ENCODE data around the gene TMED1. TPM values are rescaled to one million over a fixed set of nuclear protein-coding genes. Genes with fewer than 3 reads are reported as not detected.

The TMED1 gene
- total RNA-seq, 5 donors from 2014 or later (not counting 1 experiment from before 2014, with no cell fraction given): 6.1 to 11.4 (median 9.5) TPM

- no peak for DNase-seq
- H3K4me3 ChIP-seq (ENCODE audit: control insufficient read depth in 1 of 2, extremely low read depth in 1 of 2, low read length in 1 of 2): no peak overlapping the region
- peaks cover 29 to 81% of the 10 kb centered on the region in 2 donors for H3K36me3 ChIP-seq (ENCODE audit: control insufficient read depth in 2 of 2, extremely low read depth in 1 of 2, insufficient read depth in 1 of 2, low read length in 1 of 2)
- H3K27ac ChIP-seq (ENCODE audit: low read length): no peak overlapping the region
- Mint-ChIP-seq H3K4me1 (peaks cover 13 to 39% (median 24%) of the 10 kb centered on the region in 3 donors), H3K4me3 (no peak overlapping the region), H3K36me3 (peaks cover 45% of the 10 kb centered on the region), H3K27ac (peak overlapping the region in 1 of 2 donors; percentile 55), H3K9me3 (no peaks in the 10 kb centered on the region), H3K27me3 (no peaks in the 10 kb centered on the region)
- 98% methylated on average over 9 of the region's 9 CpGs for WGBS (ENCODE audit: insufficient coverage)
- H3K4me1 ChIP-seq (ENCODE audit: control insufficient read depth in 1 of 2, extremely low read depth in 1 of 2, insufficient read depth in 2 of 2, low read length in 2 of 2): peaks cover 0 to 52% of the 10 kb centered on the region in 2 experiments
- ChIA-PET POLR2A (interaction anchor here in 1 of 2 donors (0.5 kb wide), 1 partner anchor 297 kb away, joined by 6 read pairs; no protein-coding TSS in a partner anchor), CTCF (no interaction called here)
- ATAC-seq (replicated peaks in 1 of 4): no peak
- no peaks in the 10 kb centered on the region for H3K9me3 ChIP-seq
- no peaks in the 10 kb centered on the region for H3K27me3 ChIP-seq (replicated peaks in 1 of 2; ENCODE audit: control insufficient read depth in 2 of 2, extremely low read depth in 1 of 2, insufficient read depth in 2 of 2, low read length in 1 of 2)
These were observed 35.5 kb downstream of the TMED1 start for GRCh38 chr19:10800488-10800887.

- 51% methylated on average over 7 of the region's 19 CpGs for WGBS (ENCODE audit: insufficient coverage)
- ChIA-PET CTCF (interaction anchor here in 1 of 2 donors (0.7 to 1.2 kb wide), 3 partner anchors 38 to 73 kb away, joined by 3 read pairs; no protein-coding TSS in a partner anchor), POLR2A (interaction anchor here in 1 of 2 donors (0.6 kb wide), 1 partner anchor 80 kb away, joined by 3 read pairs; the partner anchor contains the start of gene DNM2)
- H3K4me1 Mint-ChIP-seq: peaks cover 8 to 44% (median 26%) of the 10 kb centered on the region in 3 donors
- Histone ChIP-seq H3K4me1 (ENCODE audit: control insufficient read depth in 1 of 2, extremely low read depth in 1 of 2, insufficient read depth in 2 of 2, low read length in 2 of 2) (peaks cover 0 to 56% of the 10 kb centered on the region in 2 experiments), H3K9me3 (no peaks in the 10 kb centered on the region), H3K27me3 (replicated peaks in 1 of 2; ENCODE audit: control insufficient read depth in 2 of 2, extremely low read depth in 1 of 2, insufficient read depth in 2 of 2, low read length in 1 of 2) (no peaks in the 10 kb centered on the region), H3K4me3 (ENCODE audit: control insufficient read depth in 1 of 2, extremely low read depth in 1 of 2, low read length in 1 of 2) (peak overlapping the region in 1 of 2 donors; percentile 42), H3K27ac (ENCODE audit: low read length) (peak overlapping the region; percentile 97), H3K36me3 (ENCODE audit: control insufficient read depth in 2 of 2, extremely low read depth in 1 of 2, insufficient read depth in 1 of 2, low read length in 1 of 2) (peaks cover 22 to 77% of the 10 kb centered on the region in 2 donors)
- DNase-seq (peak; percentile 48 to 95 (median 89)), ATAC-seq (replicated peaks in 1 of 4) (peak; percentile 79 to 90 (median 83))
- H3K36me3 Mint-ChIP-seq: peaks cover 33% of the 10 kb centered on the region
- no peaks in the 10 kb centered on the region for H3K9me3 Mint-ChIP-seq
- peak overlapping the region; percentile 96 to 97 for H3K27ac Mint-ChIP-seq
- peak overlapping the region; percentile 72 to 80 (median 75) for H3K4me3 Mint-ChIP-seq
- no peaks in the 10 kb centered on the region for H3K27me3 Mint-ChIP-seq
These were observed 38.3 kb downstream of the TMED1 start for GRCh38 chr19:10797541-10798256.

DNA sequence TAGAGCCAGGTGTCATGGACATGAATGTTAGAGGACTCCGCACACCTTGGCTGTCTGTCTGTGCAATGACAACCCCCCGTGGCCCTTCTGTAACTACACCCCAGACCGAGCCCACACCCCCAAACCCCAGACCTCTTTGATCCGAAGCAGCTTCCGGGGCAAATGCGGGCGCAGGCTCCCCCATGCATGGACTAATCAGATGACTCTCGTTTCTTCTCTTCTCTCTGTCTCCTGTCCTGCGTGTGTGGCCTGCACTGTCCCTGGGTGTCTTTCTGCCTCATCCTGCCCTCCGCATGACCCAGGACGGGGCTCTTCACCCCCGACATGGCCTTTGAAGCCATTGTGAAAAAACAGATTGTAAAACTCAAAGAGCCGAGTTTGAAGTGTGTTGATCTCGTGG lies 38.9 kb downstream of the TMED1 start:
- Mint-ChIP-seq H3K4me3 (peak overlapping the region; percentile 72 to 80 (median 75)), H3K36me3 (peaks cover 31% of the 10 kb centered on the region), H3K4me1 (peaks cover 8 to 44% (median 26%) of the 10 kb centered on the region in 3 donors), H3K27me3 (no peaks in the 10 kb centered on the region), H3K27ac (peak overlapping the region; percentile 96 to 97), H3K9me3 (no peaks in the 10 kb centered on the region)
- H3K9me3 ChIP-seq: no peaks in the 10 kb centered on the region
- peak overlapping the region; percentile 97 for H3K27ac ChIP-seq (ENCODE audit: low read length)
- ChIA-PET CTCF (interaction anchor here in 1 of 2 donors (0.7 to 1.2 kb wide), 3 partner anchors 38 to 74 kb away, joined by 3 read pairs; no protein-coding TSS in a partner anchor), POLR2A (interaction anchor here in 1 of 2 donors (0.6 kb wide), 1 partner anchor 80 kb away, joined by 3 read pairs; the partner anchor contains the start of gene DNM2)
- no peaks in the 10 kb centered on the region for H3K27me3 ChIP-seq (replicated peaks in 1 of 2; ENCODE audit: control insufficient read depth in 2 of 2, extremely low read depth in 1 of 2, insufficient read depth in 2 of 2, low read length in 1 of 2)
- peak overlapping the region in 1 of 2 donors; percentile 42 for H3K4me3 ChIP-seq (ENCODE audit: control insufficient read depth in 1 of 2, extremely low read depth in 1 of 2, low read length in 1 of 2)
- WGBS (ENCODE audit: insufficient coverage): 37% methylated on average over 12 of the region's 14 CpGs
- peaks cover 0 to 56% of the 10 kb centered on the region in 2 experiments for H3K4me1 ChIP-seq (ENCODE audit: control insufficient read depth in 1 of 2, extremely low read depth in 1 of 2, insufficient read depth in 2 of 2, low read length in 2 of 2)
- DNase-seq: peak; percentile 11 to 78 (median 63)
- H3K36me3 ChIP-seq (ENCODE audit: control insufficient read depth in 2 of 2, extremely low read depth in 1 of 2, insufficient read depth in 1 of 2, low read length in 1 of 2): peaks cover 17 to 75% of the 10 kb centered on the region in 2 donors
- ATAC-seq (replicated peaks in 1 of 4): peak; percentile 30 to 62 (median 52)

DNA sequence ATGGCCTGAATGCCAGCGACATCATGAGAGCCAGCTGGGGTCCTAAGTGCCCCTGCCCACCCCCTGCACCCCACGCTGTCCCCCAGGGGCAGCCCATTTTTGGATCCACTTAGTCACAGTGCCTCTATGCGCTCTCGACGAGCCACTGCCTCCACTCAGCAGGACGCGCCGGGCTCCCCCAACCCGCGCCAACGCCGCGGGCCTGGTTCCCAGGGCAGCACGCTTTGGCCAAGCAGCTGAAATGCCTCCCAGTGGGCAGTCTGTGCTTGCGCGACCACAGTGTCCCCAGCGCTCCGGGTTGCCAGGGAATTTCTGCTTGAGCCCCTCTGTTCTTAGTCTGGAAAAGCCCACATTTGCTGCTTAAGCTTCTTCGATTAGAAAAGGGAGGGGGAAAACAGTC lies 39.4 kb downstream of the TMED1 start:
- Histone ChIP-seq H3K27ac (ENCODE audit: low read length) (peak overlapping the region; percentile 97), H3K27me3 (replicated peaks in 1 of 2; ENCODE audit: control insufficient read depth in 2 of 2, extremely low read depth in 1 of 2, insufficient read depth in 2 of 2, low read length in 1 of 2) (no peaks in the 10 kb centered on the region), H3K36me3 (ENCODE audit: control insufficient read depth in 2 of 2, extremely low read depth in 1 of 2, insufficient read depth in 1 of 2, low read length in 1 of 2) (peaks cover 17 to 73% of the 10 kb centered on the region in 2 donors), H3K9me3 (no peaks in the 10 kb centered on the region), H3K4me1 (ENCODE audit: control insufficient read depth in 1 of 2, extremely low read depth in 1 of 2, insufficient read depth in 2 of 2, low read length in 2 of 2) (peaks cover 0 to 56% of the 10 kb centered on the region in 2 experiments), H3K4me3 (ENCODE audit: control insufficient read depth in 1 of 2, extremely low read depth in 1 of 2, low read length in 1 of 2) (peak overlapping the region in 1 of 2 donors; percentile 42)
- Mint-ChIP-seq H3K4me1 (peaks cover 8 to 44% (median 26%) of the 10 kb centered on the region in 3 donors), H3K27ac (peak overlapping the region; percentile 96 to 97), H3K4me3 (peak overlapping the region; percentile 72 to 80 (median 75)), H3K9me3 (no peaks in the 10 kb centered on the region), H3K27me3 (no peaks in the 10 kb centered on the region), H3K36me3 (peaks cover 32% of the 10 kb centered on the region)
- DNase-seq (no peak), ATAC-seq (replicated peaks in 1 of 4) (no peak)
- ChIA-PET CTCF (interaction anchor here in 1 of 2 donors (0.7 to 1.2 kb wide), 3 partner anchors 37 to 74 kb away, joined by 3 read pairs; no protein-coding TSS in a partner anchor), POLR2A (no interaction called here)
- WGBS (ENCODE audit: insufficient coverage): 94% methylated on average over 17 of the region's 19 CpGs

DNA sequence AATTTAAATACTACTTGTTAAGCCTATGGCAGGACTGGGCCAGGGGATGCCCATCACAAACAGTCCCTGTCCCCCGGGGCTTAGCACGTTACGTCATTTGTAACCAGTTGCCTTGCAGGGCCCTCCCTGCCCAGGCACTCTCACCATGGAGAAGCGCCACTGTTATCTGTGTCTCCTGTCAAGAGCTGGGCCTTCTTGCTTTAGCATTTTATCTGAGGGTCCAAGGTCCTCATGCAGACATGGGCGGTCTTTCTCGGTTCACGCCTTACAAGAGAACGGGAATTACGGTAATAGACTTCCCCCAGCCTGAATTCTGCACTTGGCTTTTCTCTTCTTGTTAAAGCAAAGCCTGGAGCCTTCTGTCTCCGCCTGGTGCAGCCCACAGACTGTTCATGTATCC lies 46.1 kb downstream of the TMED1 start:
- Mint-ChIP-seq H3K27ac (no peak overlapping the region), H3K27me3 (no peaks in the 10 kb centered on the region), H3K4me3 (no peak overlapping the region), H3K36me3 (peaks cover 33% of the 10 kb centered on the region), H3K4me1 (peaks cover 0 to 3% (median 0%) of the 10 kb centered on the region in 3 donors), H3K9me3 (no peaks in the 10 kb centered on the region)
- ATAC-seq (replicated peaks in 1 of 4) (no peak), DNase-seq (no peak)
- Histone ChIP-seq H3K4me3 (ENCODE audit: control insufficient read depth in 1 of 2, extremely low read depth in 1 of 2, low read length in 1 of 2) (no peak overlapping the region), H3K36me3 (ENCODE audit: control insufficient read depth in 2 of 2, extremely low read depth in 1 of 2, insufficient read depth in 1 of 2, low read length in 1 of 2) (peaks cover 11 to 71% of the 10 kb centered on the region in 2 donors), H3K4me1 (ENCODE audit: control insufficient read depth in 1 of 2, extremely low read depth in 1 of 2, insufficient read depth in 2 of 2, low read length in 2 of 2) (no peaks in the 10 kb centered on the region), H3K27ac (ENCODE audit: low read length) (no peak overlapping the region), H3K27me3 (replicated peaks in 1 of 2; ENCODE audit: control insufficient read depth in 2 of 2, extremely low read depth in 1 of 2, insufficient read depth in 2 of 2, low read length in 1 of 2) (no peaks in the 10 kb centered on the region), H3K9me3 (no peaks in the 10 kb centered on the region)
- POLR2A ChIA-PET: no interaction called here
- CTCF ChIA-PET: no interaction called here
- WGBS (ENCODE audit: insufficient coverage): 97% methylated on average over 9 of the region's 10 CpGs

DNA sequence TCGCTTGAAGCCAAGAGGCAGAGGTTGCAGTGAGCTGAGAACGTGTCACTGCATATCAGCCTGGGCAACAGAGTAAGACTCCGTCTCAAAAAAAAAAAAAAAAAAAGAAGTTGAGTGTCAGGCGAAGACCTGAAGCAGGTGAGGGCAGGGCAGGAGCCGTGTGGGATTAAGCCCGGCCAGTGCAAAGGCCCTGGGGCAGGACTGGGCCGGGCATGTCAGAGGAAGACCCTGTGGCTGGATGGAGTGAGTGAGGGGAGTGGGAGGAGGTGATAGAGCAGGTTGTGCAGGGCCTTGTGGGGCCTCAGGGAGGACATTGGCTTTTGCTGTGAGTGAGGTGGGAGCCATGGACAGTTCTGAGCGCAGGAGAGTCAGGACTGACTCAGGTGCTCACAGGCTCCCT lies 47.9 kb downstream of the TMED1 start:
- peaks cover 19 to 67% of the 10 kb centered on the region in 2 donors for H3K36me3 ChIP-seq (ENCODE audit: control insufficient read depth in 2 of 2, extremely low read depth in 1 of 2, insufficient read depth in 1 of 2, low read length in 1 of 2)
- no peaks in the 10 kb centered on the region for H3K27me3 Mint-ChIP-seq
- H3K9me3 ChIP-seq: no peaks in the 10 kb centered on the region
- H3K4me3 Mint-ChIP-seq: no peak overlapping the region
- ATAC-seq (replicated peaks in 1 of 4) (no peak), DNase-seq (no peak)
- no peak overlapping the region for H3K27ac ChIP-seq (ENCODE audit: low read length)
- H3K27ac Mint-ChIP-seq: no peak overlapping the region
- H3K4me1 ChIP-seq (ENCODE audit: control insufficient read depth in 1 of 2, extremely low read depth in 1 of 2, insufficient read depth in 2 of 2, low read length in 2 of 2): no peaks in the 10 kb centered on the region
- H3K27me3 ChIP-seq (replicated peaks in 1 of 2; ENCODE audit: control insufficient read depth in 2 of 2, extremely low read depth in 1 of 2, insufficient read depth in 2 of 2, low read length in 1 of 2): no peaks in the 10 kb centered on the region
- WGBS (ENCODE audit: insufficient coverage): 98% methylated on average over 8 of the region's 8 CpGs
- no peak overlapping the region for H3K4me3 ChIP-seq (ENCODE audit: control insufficient read depth in 1 of 2, extremely low read depth in 1 of 2, low read length in 1 of 2)
- H3K4me1 Mint-ChIP-seq: peaks cover 0 to 5% (median 0%) of the 10 kb centered on the region in 3 donors
- H3K9me3 Mint-ChIP-seq: no peaks in the 10 kb centered on the region
- ChIA-PET CTCF (interaction anchor here in 1 of 2 donors (0.7 kb wide), 1 partner anchor 624 kb away, joined by 7 read pairs; no protein-coding TSS in a partner anchor), POLR2A (no interaction called here)
- peaks cover 34% of the 10 kb centered on the region for H3K36me3 Mint-ChIP-seq
